GM12801 (cell line): ENCODE measurements around the gene OTOP3.

Experiments used
- CTCF ChIP-seq: IDR thresholded peaks from one replicate; pipeline ENCODE4 v1.5.1; 2011; ENCODE audit warnings: control low read depth; ENCODE audit not compliant: insufficient read length; ENCODE audit errors: extremely low read depth

OTOP3 gene

GRCh38 chr17:74951065-74951464, 15.4 kb downstream of the OTOP3 start:
- TF ChIP-seq CTCF: no peak

GRCh38 chr17:74951680-74952421, 16.2 kb downstream of the OTOP3 start:
- TF ChIP-seq CTCF: no peak

- TF ChIP-seq CTCF: no peak
Measured at GRCh38 chr17:74952431-74953133, 16.9 kb downstream of the OTOP3 start.

- TF ChIP-seq CTCF: no peak
Measured at GRCh38 chr17:74953134-74953687, 17.5 kb downstream of the OTOP3 start.

- no peak for TF ChIP-seq CTCF
Measured at GRCh38 chr17:74954115-74954514, 18.4 kb downstream of the OTOP3 start.

- TF ChIP-seq CTCF: no peak
Measured at GRCh38 chr17:74954665-74955421, 19.1 kb downstream of the OTOP3 start.

- no peak for TF ChIP-seq CTCF
Measured at GRCh38 chr17:74956093-74956492, 20.4 kb downstream of the OTOP3 start.
